KMS-11 (cell line): ENCODE results near the gene KLK15.

Source experiments
- H2AFZ ChIP-seq: fragments of 200-600 bp; sonication (generic); 2 replicates; pipeline ENCODE4 v1.6.1; 2016; ENCODE audit warnings: antibody characterized with exemption, mixed run types, low read depth
- H3K27ac ChIP-seq: fragments of 200-600 bp; sonication (generic); 2 replicates; pipeline ENCODE4 v1.6.1; 2016; ENCODE audit warnings: mild to moderate bottlenecking, mixed run types
- H3K27me3 ChIP-seq: fragments of 200-600 bp; sonication (generic); 2 replicates; pipeline ENCODE4 v1.6.1; 2017; ENCODE audit warnings: mild to moderate bottlenecking, low read depth, mixed run types, moderate library complexity; ENCODE audit not compliant: insufficient read depth
- H3K36me3 ChIP-seq: fragments of 200-600 bp; sonication (generic); 2 replicates; pipeline ENCODE4 v1.6.1; 2017; ENCODE audit warnings: mild to moderate bottlenecking, mixed run types; ENCODE audit not compliant: insufficient read depth
- H3K4me1 ChIP-seq: fragments of 200-600 bp; sonication (generic); 2 replicates; pipeline ENCODE4 v1.6.1; 2016; ENCODE audit warnings: mild to moderate bottlenecking, low read depth, mixed run types; ENCODE audit not compliant: poor library complexity, severe bottlenecking
- H3K4me2 ChIP-seq: fragments of 200-600 bp; sonication (generic); 2 replicates; pipeline ENCODE4 v1.7.0; 2016; ENCODE audit warnings: mild to moderate bottlenecking, mixed run types
- H3K4me3 ChIP-seq: fragments of 200-600 bp; sonication (generic); IDR thresholded peaks from 2 replicates; pipeline ENCODE4 v1.6.1; 2017; ENCODE audit warnings: low read depth, low read length, mixed read lengths; ENCODE audit not compliant: insufficient read depth
- H3K79me2 ChIP-seq: fragments of 200-600 bp; sonication (generic); 2 replicates; pipeline ENCODE4 v1.6.1; 2016; ENCODE audit warnings: low read depth, mixed run types; ENCODE audit not compliant: insufficient read depth
- H3K9ac ChIP-seq: fragments of 200-600 bp; sonication (generic); 2 replicates; pipeline ENCODE4 v1.6.1; 2016; ENCODE audit warnings: mild to moderate bottlenecking, mixed run types
- H4K20me1 ChIP-seq: fragments of 200-600 bp; sonication (generic); 2 replicates; pipeline ENCODE4 v1.6.1; 2016; ENCODE audit warnings: mild to moderate bottlenecking, mixed run types; ENCODE audit not compliant: insufficient read depth
- TF ChIP-seq, protein P1 (sequence below): fragments of 200-600 bp; sonication (generic); conservative IDR thresholded peaks from 2 replicates; pipeline ENCODE4 v1.6.1; 2017; ENCODE audit warnings: low read depth, mild to moderate bottlenecking, antibody characterized with exemption, low read length, moderate library complexity, mixed read lengths

The KLK15 gene, protein sequence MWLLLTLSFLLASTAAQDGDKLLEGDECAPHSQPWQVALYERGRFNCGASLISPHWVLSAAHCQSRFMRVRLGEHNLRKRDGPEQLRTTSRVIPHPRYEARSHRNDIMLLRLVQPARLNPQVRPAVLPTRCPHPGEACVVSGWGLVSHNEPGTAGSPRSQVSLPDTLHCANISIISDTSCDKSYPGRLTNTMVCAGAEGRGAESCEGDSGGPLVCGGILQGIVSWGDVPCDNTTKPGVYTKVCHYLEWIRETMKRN

DNA sequence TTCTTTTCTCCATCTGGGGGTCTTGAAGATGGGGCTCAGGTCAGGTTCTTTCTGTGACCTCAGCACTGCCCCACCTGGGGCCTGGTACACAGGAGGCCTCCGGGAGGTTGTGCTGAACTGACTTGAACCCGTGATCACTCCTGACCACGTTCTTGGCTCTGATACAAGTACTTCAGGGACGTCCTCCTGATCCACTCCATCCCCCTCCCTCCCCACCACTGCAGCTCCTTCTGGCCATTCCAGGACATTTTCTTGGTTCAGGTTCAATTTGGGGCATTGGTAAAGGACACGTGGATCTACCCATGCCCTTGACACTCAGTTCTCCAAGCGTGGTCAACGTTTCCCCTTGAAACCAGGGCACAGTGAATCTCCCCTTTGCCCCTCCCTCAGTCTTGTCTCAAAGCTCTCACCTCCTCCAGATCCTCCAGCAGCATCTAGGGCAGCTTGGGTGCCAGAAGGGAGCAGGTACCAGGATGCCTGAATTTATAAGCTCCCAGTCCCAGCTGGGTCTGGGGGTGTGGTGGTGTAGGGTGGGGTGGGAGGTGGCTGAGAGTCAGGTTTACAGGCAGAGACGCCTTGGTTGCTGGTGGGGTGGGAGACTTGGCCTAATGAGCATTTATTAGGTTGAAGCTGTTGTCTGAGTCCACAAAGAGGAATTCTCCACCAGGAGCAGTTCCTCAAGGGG, at the start of gene KLK15:
KLK15 (minus strand) TSS at position 458 of the 685 bp plus-strand sequence. CDS start 2,082 bp downstream, outside the sequence.
- Histone ChIP-seq H3K4me3 (no peak within 1 kb of the TSS), H3K27me3 (peaks cover 5% of the 10 kb centered on the region; the same call in 1 of the 2 replicates), H2AFZ (no peak within 1 kb of the TSS), H4K20me1 (no peaks in the 10 kb centered on the region), H3K36me3 (no peaks in the 10 kb centered on the region), H3K27ac (no peak within 1 kb of the TSS), H3K9ac (no peak within 1 kb of the TSS), H3K4me1 (no peaks in the 10 kb centered on the region), H3K79me2 (no peaks in the 10 kb centered on the region), H3K4me2 (no peak within 1 kb of the TSS)
- TF ChIP-seq, protein P1, sequence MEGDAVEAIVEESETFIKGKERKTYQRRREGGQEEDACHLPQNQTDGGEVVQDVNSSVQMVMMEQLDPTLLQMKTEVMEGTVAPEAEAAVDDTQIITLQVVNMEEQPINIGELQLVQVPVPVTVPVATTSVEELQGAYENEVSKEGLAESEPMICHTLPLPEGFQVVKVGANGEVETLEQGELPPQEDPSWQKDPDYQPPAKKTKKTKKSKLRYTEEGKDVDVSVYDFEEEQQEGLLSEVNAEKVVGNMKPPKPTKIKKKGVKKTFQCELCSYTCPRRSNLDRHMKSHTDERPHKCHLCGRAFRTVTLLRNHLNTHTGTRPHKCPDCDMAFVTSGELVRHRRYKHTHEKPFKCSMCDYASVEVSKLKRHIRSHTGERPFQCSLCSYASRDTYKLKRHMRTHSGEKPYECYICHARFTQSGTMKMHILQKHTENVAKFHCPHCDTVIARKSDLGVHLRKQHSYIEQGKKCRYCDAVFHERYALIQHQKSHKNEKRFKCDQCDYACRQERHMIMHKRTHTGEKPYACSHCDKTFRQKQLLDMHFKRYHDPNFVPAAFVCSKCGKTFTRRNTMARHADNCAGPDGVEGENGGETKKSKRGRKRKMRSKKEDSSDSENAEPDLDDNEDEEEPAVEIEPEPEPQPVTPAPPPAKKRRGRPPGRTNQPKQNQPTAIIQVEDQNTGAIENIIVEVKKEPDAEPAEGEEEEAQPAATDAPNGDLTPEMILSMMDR = no peak

DNA sequence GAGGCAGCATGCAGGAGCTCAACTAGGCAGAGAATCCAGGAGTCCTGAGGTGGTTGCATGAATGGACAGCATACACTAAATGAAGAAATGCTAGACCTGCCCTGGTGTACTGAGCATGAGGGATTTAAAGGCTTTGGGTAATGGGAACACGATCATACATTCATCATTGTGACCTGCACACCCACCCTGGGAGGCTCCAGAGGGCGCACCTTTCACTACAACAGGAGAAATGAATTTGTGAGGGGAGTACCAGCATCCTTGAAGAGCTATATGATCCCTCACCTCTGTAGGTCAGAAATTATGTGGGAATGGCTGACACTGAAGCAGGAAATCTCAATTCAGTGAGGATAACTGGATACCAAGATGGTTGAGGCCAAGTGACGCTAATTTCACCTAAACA, 48.8 kb upstream of the KLK15 start:
- no peak overlapping the region for H3K9ac ChIP-seq
- no peaks in the 10 kb centered on the region for H3K4me1 ChIP-seq
- no peaks in the 10 kb centered on the region for H3K79me2 ChIP-seq
- H3K27ac ChIP-seq = no peak overlapping the region
- H3K27me3 ChIP-seq = no peaks in the 10 kb centered on the region; the same call in 1 of the 2 replicates
- H3K4me2 ChIP-seq = no peak overlapping the region
- no peaks in the 10 kb centered on the region for H3K36me3 ChIP-seq
- no peak overlapping the region for H3K4me3 ChIP-seq
- no peaks in the 10 kb centered on the region for H4K20me1 ChIP-seq
- no peak overlapping the region for H2AFZ ChIP-seq
- TF ChIP-seq, protein P1 = no peak

DNA sequence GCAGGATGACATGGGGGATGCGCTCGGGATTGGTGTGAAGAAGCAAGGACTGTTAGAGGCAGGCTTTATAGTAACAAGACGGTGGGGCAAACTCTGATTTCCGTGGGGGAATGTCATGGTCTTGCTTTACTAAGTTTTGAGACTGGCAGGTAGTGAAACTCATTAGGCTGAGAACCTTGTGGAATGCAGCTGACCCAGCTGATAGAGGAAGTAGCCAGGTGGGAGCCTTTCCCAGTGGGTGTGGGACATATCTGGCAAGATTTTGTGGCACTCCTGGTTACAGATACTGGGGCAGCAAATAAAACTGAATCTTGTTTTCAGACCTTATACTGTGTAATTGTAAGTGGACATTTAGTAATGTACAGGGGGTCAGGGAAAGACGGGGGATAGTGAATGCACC, 46.9 kb upstream of the KLK15 start:
- Histone ChIP-seq H3K4me3 (no peak overlapping the region), H3K36me3 (no peaks in the 10 kb centered on the region), H3K27ac (no peak overlapping the region), H4K20me1 (no peaks in the 10 kb centered on the region), H3K4me2 (no peak overlapping the region), H3K4me1 (no peaks in the 10 kb centered on the region), H2AFZ (no peak overlapping the region), H3K9ac (no peak overlapping the region), H3K27me3 (no peaks in the 10 kb centered on the region; the same call in 1 of the 2 replicates), H3K79me2 (no peaks in the 10 kb centered on the region)
- TF ChIP-seq, protein P1 = no peak

DNA sequence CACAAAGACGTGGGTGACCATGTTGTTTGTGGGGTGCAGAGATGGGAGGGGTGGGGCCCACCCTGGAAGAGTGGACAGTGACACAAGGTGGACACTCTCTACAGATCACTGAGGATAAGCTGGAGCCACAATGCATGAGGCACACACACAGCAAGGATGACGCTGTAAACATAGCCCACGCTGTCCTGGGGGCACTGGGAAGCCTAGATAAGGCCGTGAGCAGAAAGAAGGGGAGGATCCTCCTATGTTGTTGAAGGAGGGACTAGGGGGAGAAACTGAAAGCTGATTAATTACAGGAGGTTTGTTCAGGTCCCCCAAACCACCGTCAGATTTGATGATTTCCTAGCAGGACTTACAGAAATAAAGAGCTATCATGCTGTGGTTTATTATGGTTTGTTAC, 45.5 kb upstream of the KLK15 start:
- H3K27me3 ChIP-seq = no peaks in the 10 kb centered on the region; the same call in 1 of the 2 replicates
- no peak overlapping the region for H3K27ac ChIP-seq
- H4K20me1 ChIP-seq = no peaks in the 10 kb centered on the region
- H3K36me3 ChIP-seq = no peaks in the 10 kb centered on the region
- TF ChIP-seq, protein P1 = no peak
- H3K4me1 ChIP-seq = no peaks in the 10 kb centered on the region
- H3K4me3 ChIP-seq = no peak overlapping the region
- no peaks in the 10 kb centered on the region for H3K79me2 ChIP-seq
- H2AFZ ChIP-seq = no peak overlapping the region
- H3K9ac ChIP-seq = no peak overlapping the region
- no peak overlapping the region for H3K4me2 ChIP-seq
